Stimulated activated CD8-positive, alpha-beta memory T cell treated with anti-CD3 and anti-CD28 coated beads, Interleukin-12 subunit alpha, Interleukin-12 subunit beta, amount 100 ng/mL, for 24 hours (primary cell): ENCODE measurements around the gene SLC26A11.
"Not testable (repeated sequence)": the region's sequence is repeated elsewhere in the genome, so short reads cannot be mapped to it uniquely, and the experiment has no call there.

ENCODE experiments used
- DNase-seq: peaks from one replicate; pipeline ENCODE4 v3.0.0-alpha.2; 2020; ENCODE audit errors: extremely low read depth

The SLC26A11 gene

DNA sequence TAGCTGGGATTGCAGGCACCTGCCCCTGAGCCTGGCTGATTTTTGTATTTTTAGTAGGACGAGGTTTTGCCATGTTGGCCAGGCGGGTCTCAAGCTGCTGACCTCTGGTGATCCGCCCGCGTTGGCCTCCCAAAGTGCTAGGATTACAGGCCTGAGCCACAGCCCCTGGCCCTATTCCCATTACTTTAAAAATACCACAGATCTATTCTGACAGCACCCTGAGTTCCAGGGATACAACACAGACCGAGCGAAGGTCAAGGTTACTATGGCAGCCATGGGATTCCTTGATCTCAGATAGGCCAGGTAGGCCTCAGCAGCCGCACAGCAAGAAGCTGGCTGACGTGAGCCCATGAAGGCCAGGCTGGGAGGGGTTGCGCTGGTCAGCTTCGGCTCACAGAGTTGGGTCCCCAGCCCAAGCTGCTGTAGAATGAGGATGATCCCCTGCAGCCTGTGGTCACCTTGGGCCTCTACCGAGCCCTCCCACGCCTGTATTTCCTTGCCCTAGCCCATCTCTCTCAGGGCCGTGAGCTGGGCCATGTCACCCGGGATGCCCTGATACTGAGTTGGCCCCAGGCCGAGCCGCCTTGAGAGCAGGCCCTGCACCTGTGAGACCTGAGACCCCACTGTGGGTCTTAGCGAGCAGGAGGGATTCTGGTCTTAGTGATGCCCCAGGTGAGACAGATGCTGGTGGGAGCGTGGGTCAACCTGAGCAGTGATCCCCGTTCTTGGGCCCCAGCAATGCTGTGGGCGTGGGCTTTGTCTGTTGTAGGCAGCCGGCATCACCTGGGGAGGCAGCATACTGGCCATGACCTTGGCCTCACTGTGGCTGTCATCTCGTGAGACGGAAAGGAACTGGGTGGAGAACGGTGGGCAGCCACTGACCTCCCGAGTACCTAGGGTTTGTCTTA, 23.6 kb downstream of the SLC26A11 start:
- no peak for DNase-seq

- not testable (repeated sequence) for DNase-seq
Observed at GRCh38 chr17:80244448-80244847, 24.2 kb downstream of the SLC26A11 start.

- no peak for DNase-seq
Observed at GRCh38 chr17:80244871-80245509, 24.8 kb downstream of the SLC26A11 start.

- DNase-seq: no peak
Observed at GRCh38 chr17:80245566-80246265, 25.5 kb downstream of the SLC26A11 start.

DNA sequence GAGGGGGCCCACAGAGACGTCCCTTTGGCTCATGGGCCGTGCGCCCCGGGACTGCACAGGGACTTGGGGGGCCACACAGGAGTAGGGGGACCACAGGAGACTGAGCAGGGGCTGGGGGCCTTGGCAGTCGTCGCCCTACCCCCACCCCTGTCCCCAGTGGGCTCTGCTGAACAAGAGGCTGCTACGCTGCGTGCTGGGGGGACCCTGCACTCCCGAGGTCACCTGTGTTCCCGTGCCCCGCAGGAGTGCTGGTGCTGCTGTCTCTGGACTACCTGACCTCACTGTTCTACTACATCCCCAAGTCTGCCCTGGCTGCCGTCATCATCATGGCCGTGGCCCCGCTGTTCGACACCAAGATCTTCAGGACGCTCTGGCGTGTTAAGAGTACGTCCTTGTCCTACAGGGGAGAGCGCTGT, 26.0 kb downstream of the SLC26A11 start:
- DNase-seq: no peak

- DNase-seq: no peak
Observed at GRCh38 chr17:80246726-80247125, 26.5 kb downstream of the SLC26A11 start.

DNA sequence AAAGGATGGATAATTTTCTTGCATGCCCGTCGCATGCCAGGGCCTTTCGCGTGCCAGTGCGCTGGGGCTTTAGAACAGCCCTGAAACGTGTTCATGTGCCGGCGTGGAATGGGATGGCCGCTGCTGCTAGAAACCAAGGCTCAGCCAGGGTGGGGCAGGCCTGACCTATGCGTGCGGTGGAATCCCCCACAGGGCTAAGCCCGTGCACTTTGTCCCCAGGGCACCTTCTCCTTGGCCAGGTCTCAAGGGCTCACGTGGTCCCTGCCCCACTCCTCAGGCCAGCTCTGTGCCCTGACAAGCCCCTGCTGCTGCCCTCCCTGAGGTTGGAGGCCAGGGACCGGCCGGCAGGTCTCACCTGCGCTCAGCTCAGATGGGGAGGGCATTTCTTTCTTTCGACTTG, 27.3 kb downstream of the SLC26A11 start:
- no peak for DNase-seq

- DNase-seq: no peak
Observed at GRCh38 chr17:80248001-80248893, 28.0 kb downstream of the SLC26A11 start.

GRCh38 chr17:80248894-80249710, 28.9 kb downstream of the SLC26A11 start:
- no peak for DNase-seq

DNA sequence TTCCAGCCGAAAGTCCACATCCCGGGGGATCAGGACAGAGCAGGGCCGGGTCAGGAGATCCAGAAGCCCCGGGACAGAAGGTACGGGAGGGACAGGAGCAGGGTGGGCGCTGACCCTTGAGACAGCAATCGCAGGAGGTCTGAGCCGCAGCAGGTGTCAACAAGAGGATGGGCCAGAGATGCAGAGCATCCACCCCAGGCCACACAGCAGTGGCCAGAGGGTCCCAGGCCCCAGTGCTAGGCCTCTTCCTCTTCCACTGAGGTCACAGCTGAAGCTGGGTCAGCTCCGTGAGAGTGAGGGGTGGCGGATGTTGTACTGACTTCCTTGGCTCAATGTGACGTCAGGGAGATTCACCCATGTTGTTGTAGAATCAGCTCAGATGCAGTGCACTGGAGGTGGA, 31.7 kb downstream of the SLC26A11 start:
- DNase-seq: no peak

DNA sequence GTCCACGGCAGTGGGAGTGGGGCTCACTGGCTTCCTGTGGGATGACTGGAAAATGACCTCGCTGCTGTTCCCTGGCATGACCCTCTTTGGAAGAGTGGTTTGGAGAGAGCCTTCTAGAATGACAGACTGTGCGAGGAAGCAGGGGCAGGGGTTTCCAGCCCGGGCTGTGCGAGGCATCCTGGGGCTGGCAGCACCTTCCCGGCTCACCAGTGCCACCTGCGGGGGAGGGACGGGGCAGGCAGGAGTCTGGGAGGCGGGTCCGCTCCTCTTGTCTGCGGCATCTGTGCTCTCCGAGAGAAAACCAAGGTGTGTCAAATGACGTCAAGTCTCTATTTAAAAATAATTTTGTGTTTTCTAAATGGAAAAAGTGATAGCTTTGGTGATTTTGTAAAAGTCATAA, 32.6 kb downstream of the SLC26A11 start:
- no peak for DNase-seq

DNA sequence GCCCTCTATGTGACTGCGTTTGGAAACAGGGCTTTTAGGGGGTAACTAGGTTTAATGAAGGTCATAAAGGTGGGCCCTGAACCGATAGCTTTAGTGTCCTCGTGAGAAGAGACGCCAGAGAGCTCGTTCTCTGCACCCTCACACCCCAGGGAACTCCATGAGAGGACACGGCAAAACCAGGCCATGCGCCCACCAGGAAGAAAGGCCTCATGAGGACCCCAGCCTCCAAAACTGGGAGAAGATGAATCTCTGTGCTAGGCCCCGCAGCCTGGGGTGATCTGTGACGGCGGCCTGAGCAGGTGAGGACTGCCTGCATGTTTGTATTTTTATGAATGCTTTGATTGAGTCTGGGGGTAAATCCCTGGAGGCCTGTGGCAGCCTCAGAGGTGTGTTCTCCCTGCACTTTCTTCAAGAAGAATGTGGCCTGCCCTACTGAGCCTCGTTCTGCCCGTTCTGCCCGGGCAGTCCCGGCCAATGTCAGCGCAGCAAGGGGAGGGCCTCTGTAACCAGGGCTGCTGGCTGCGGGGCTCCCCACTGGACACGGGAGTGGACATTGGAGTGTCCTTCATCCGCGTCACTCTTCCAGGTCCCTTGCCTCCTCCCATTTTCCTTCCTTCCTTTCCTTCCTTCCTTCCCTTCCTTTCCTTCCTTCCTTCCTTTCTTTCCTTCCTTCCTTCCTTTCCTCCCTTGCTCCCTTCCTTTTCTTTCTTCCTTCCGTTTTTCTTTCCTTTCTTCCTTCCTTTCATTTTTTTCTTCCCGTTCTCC, 33.6 kb downstream of the SLC26A11 start:
- DNase-seq: no peak

DNA sequence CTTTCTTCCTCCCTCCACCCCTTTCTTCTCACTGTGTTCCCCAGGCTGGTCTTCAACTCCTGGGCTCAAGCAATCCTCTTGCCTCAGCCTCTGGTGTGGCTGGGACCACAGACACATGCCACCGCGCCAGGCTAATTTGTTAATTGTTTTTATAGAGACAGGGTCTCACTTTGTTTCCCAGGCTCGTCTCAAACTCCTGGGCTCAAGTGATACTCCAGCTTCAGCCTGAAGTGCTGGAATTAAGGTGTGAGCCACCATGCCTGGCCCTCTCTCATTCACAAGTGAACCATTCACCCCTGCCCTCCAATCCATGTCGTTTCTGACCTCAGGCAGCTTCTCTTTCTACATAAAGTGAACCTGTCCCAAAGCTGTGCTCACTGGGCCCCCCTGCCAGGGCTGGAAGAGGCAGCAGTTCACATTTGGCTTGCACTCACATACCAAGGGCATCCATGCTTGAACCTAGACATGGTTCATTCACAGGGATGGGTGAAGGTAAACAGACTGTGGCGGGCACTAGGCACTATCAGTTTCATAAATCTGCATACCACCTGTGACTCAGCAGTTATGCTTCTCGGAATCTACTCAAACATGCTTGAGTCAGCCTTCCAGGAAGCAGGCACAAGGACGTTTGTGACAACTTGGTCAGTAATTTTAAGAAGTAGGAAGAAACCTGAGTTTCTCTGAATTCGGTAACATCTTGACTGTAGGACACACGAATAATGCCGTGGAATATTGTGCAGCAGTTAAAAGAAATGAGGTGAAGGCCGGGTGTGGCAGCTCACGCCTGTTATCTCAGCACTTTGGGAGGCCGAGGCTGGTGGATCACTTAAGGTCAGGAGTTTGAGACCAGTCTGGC, 34.4 kb downstream of the SLC26A11 start:
- no peak for DNase-seq

GRCh38 chr17:80256034-80256350, 35.8 kb downstream of the SLC26A11 start:
- DNase-seq: no peak

DNA sequence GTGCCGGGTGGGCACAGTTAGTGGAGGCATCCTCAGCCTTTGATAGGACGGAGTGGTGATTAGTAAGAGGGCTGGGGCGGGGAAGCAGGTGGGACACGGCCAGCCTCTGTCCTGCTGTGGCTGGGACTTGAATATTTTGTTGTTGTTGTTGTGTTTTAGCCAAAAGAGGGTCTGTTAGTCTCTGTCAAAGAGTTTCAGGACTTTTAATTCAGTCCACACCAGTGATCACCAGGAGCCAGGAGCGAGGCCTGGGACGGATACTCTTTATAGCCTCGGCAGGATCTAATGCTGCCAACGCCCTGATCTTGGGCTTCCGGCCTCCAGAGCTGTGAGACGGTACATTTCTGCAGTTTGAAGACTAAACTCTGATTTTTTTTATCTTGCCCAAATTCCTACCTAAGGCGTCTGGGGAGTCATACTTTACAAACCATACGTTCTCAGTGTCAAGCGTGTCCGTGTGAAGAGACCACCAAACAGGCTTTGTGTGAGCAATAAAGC, 37.5 kb downstream of the SLC26A11 start:
- no peak for DNase-seq

GRCh38 chr17:80258296-80258695, 38.1 kb downstream of the SLC26A11 start:
- not testable (repeated sequence) for DNase-seq

DNA sequence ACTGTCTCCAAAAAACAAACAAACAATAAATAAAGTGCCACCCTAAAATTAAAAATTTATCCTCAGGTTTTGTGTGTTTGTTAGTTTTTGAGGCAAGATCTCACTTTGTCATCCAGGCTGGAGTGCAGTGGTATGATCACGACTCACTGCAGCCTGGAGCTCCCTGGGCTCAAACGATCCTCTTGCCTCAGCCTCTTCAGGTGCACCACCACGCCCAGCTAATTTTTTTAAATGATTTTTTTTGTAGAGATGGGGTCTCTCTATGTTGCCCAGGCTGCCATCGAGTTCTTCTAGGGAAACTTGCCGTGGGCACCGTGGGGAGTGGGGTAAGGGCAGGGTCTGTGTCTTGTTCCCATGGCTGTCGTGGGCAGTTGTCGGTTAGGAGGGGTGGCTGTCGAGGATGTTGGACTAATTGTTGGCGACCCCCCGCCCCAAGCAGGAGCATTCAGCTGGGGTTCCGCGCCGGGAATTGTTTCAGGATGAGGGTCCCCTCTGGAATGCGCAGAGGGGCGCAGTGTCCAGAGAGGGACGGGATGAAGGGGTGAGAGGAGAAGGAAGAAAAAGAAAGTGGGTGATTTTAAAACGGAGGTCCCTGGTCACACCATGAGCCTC, 39.3 kb downstream of the SLC26A11 start:
- no peak for DNase-seq

DNA sequence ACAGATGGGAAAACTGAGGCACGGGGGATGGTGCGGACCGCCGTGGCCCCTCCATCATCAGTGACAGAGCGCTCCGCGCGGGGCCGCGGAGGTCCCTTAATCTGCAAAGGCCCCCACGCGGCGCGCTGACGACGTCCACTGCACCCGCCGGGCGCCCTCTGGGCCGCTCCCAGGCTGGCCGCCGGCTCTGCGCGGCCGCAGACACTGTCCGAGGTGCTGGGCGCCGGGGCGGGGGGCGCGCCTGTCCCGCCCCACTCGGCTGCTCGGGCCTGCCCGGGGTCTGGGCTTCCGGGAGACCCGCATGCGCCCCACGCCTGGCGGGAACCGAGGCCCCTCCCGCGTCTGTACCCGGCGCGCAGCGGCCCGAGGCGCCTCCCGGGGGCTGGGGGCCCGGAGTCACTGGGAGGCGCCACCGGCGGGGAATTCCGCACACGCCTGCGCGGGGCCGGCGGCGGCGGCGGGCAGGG, 39.9 kb downstream of the SLC26A11 start:
- peak; percentile 62 for DNase-seq
